DOHH2 (cell line): Measurements from ENCODE around the gene SERF2.

Experiments used
- CTCF ChIP-seq: fragments of 200-600 bp; sonication (generic); IDR thresholded peaks from one replicate; pipeline ENCODE4 v1.5.1; 2014; ENCODE audit warnings: antibody characterized with exemption, mild to moderate bottlenecking, low read depth, low read length; ENCODE audit not compliant: poor library complexity, severe bottlenecking
- EZH2phosphoT487 ChIP-seq: fragments of 200-600 bp; sonication (generic); IDR thresholded peaks from 2 replicates; pipeline ENCODE4 v1.6.1; 2017; ENCODE audit warnings: borderline replicate concordance, mild to moderate bottlenecking, antibody characterized with exemption, low read length, moderate library complexity, mixed read lengths

- TF ChIP-seq CTCF (peak; percentile 95), EZH2phosphoT487 (no peak)
Measured at GRCh38 chr15:43769584-43770228, 22.4 kb upstream of the SERF2 start.
